H9 (cell line): ENCODE data around the gene KCNMA1. TPM values are rescaled to one million over a fixed set of nuclear protein-coding genes. Genes with fewer than 3 reads are reported as not detected.
A peak's percentile ranks its signal among the peaks of the same experiment; 100 is the strongest.

Experiments used
- DNase-seq: peaks from one replicate; pipeline ENCODE4 v3.0.0-alpha.2; 2017
- H2AFZ ChIP-seq: one replicate; pipeline ENCODE4 v1.6.1; 2013; ENCODE audit warnings: mild to moderate bottlenecking, low read length, control low read depth, moderate library complexity
- H2AK5ac ChIP-seq: 2 replicates; pipeline ENCODE4 v1.6.1; 2013; ENCODE audit warnings: low read length, control low read depth, mixed read lengths; ENCODE audit not compliant: insufficient read length
- H2BK120ac ChIP-seq: one replicate; pipeline ENCODE4 v1.6.1; 2013; ENCODE audit warnings: low read depth, mild to moderate bottlenecking, low read length, control low read depth, inconsistent platforms; ENCODE audit not compliant: poor library complexity, severe bottlenecking
- H2BK12ac ChIP-seq: 2 replicates; pipeline ENCODE4 v1.6.1; 2013; ENCODE audit warnings: low read length, control low read depth, mixed read lengths, low read depth; ENCODE audit not compliant: insufficient read length
- H2BK15ac ChIP-seq: 2 replicates; pipeline ENCODE4 v1.6.1; 2013; ENCODE audit warnings: low read depth, low read length, control low read depth
- H2BK20ac ChIP-seq: one replicate; pipeline ENCODE4 v1.6.1; 2013; ENCODE audit warnings: low read depth, mild to moderate bottlenecking, low read length, control low read depth, inconsistent platforms; ENCODE audit not compliant: poor library complexity, severe bottlenecking
- H2BK5ac ChIP-seq: 2 replicates; pipeline ENCODE4 v1.6.1; 2013; ENCODE audit warnings: low read length, control low read depth, mixed read lengths; ENCODE audit not compliant: insufficient read length
- H3K14ac ChIP-seq: 2 replicates; pipeline ENCODE4 v1.6.1; 2013; ENCODE audit warnings: low read length, control low read depth; ENCODE audit not compliant: insufficient read depth
- H3K18ac ChIP-seq: 2 replicates; pipeline ENCODE4 v1.6.1; 2013; ENCODE audit warnings: low read depth, mild to moderate bottlenecking, mixed read lengths, low read length, control low read depth; ENCODE audit not compliant: insufficient read length
- H3K23ac ChIP-seq: 2 replicates; pipeline ENCODE4 v1.6.1; 2013; ENCODE audit warnings: low read length, control low read depth, mixed read lengths, low read depth; ENCODE audit not compliant: insufficient read length
- H3K23me2 ChIP-seq: 2 replicates; pipeline ENCODE4 v1.6.1; 2013; ENCODE audit warnings: low read depth, mild to moderate bottlenecking, mixed read lengths, low read length, control low read depth; ENCODE audit not compliant: insufficient read length, poor library complexity, severe bottlenecking
- H3K27ac ChIP-seq: 2 replicates; pipeline ENCODE4 v1.5.1; 2013; ENCODE audit warnings: low read length, control low read depth, mixed read lengths, low read depth; ENCODE audit not compliant: insufficient read length
- H3K27me3 ChIP-seq: 2 replicates; pipeline ENCODE4 v1.6.1; 2013; ENCODE audit warnings: low read length, control low read depth, inconsistent platforms; ENCODE audit not compliant: insufficient read depth
- H3K4ac ChIP-seq: 2 replicates; pipeline ENCODE4 v1.6.1; 2013; ENCODE audit warnings: low read depth, mild to moderate bottlenecking, control low read depth, inconsistent platforms, low read length, moderate library complexity
- H3K4me1 ChIP-seq: 2 replicates; pipeline ENCODE4 v1.6.1; 2013; ENCODE audit warnings: low read length, control low read depth, inconsistent platforms; ENCODE audit not compliant: insufficient read depth
- H3K4me2 ChIP-seq: 2 replicates; pipeline ENCODE4 v1.6.1; 2013; ENCODE audit warnings: low read length, control low read depth, mixed read lengths; ENCODE audit not compliant: insufficient read length, insufficient read depth
- H3K56ac ChIP-seq: 2 replicates; pipeline ENCODE4 v1.6.1; 2013; ENCODE audit warnings: low read depth, mild to moderate bottlenecking, mixed read lengths, low read length, control low read depth; ENCODE audit not compliant: insufficient read length
- H3K79me1 ChIP-seq: 2 replicates; pipeline ENCODE4 v1.6.1; 2013; ENCODE audit warnings: low read depth, mild to moderate bottlenecking, moderate library complexity, low read length, control low read depth, inconsistent platforms; ENCODE audit not compliant: insufficient read depth, poor library complexity, severe bottlenecking
- H3K79me2 ChIP-seq: 2 replicates; pipeline ENCODE4 v1.6.1; 2013; ENCODE audit warnings: low read length, control low read depth, inconsistent platforms; ENCODE audit not compliant: insufficient read depth
- H3K9ac ChIP-seq: 2 replicates; pipeline ENCODE4 v1.6.1; 2013; ENCODE audit warnings: low read length, control low read depth, mixed read lengths; ENCODE audit not compliant: insufficient read length; ENCODE audit errors: extremely low read depth
- H3K9me3 ChIP-seq: one replicate; pipeline ENCODE4 v1.6.1; 2013; ENCODE audit warnings: low read depth, low read length, inconsistent platforms; ENCODE audit not compliant: control insufficient read depth
- H3T11ph ChIP-seq: one replicate; pipeline ENCODE4 v1.6.1; 2013; ENCODE audit warnings: mild to moderate bottlenecking, low read length, control low read depth, inconsistent platforms
- H4K20me1 ChIP-seq: one replicate; pipeline ENCODE4 v1.6.1; 2013; ENCODE audit not compliant: control insufficient read depth, insufficient read length, insufficient read depth
- H4K5ac ChIP-seq: 2 replicates; pipeline ENCODE4 v1.6.1; 2013; ENCODE audit warnings: low read depth, mild to moderate bottlenecking, mixed read lengths, low read length, control low read depth; ENCODE audit not compliant: insufficient read length
- H4K8ac ChIP-seq: replicated peaks from 2 replicates; pipeline ENCODE4 v1.6.1; 2013; ENCODE audit warnings: low read length, control low read depth, mixed read lengths, low read depth; ENCODE audit not compliant: insufficient read length
- H4K91ac ChIP-seq: 2 replicates; pipeline ENCODE4 v1.6.1; 2013; ENCODE audit warnings: low read depth, mild to moderate bottlenecking, moderate library complexity, mixed read lengths, low read length, control low read depth; ENCODE audit not compliant: insufficient read length
- H3K27ac Mint-ChIP-seq, 3 experiments: 2 replicates in 2 of 3; 3 replicates in 1 of 3; pipeline ENCODE4 v1.8.0; 2020 to 2021; ENCODE audit warnings: mixed read lengths in 3 of 3, mild to moderate bottlenecking in 1 of 3, moderate library complexity in 1 of 3
- H3K27me3 Mint-ChIP-seq: 2 replicates; pipeline ENCODE4 v1.8.0; 2021; ENCODE audit warnings: low read depth, mild to moderate bottlenecking, moderate library complexity, mixed read lengths
- H3K36me3 Mint-ChIP-seq, 3 experiments: 2 replicates in 2 of 3; 3 replicates in 1 of 3; pipeline ENCODE4 v1.8.0; 2020 to 2021; ENCODE audit warnings: low read depth in 3 of 3, mixed read lengths in 3 of 3; ENCODE audit not compliant: insufficient read depth in 1 of 3
- H3K4me1 Mint-ChIP-seq, 2 experiments: 2 replicates each; pipeline ENCODE4 v1.8.0; 2020; ENCODE audit warnings: mixed read lengths in 2 of 2
- H3K4me3 Mint-ChIP-seq, 2 experiments: 2 replicates in 1 of 2; 3 replicates in 1 of 2; pipeline ENCODE4 v1.8.0; 2020 to 2021; ENCODE audit warnings: mild to moderate bottlenecking in 2 of 2, mixed read lengths in 2 of 2, moderate library complexity in 1 of 2
- H3K9me3 Mint-ChIP-seq, 2 experiments: 2 replicates in 1 of 2; 3 replicates in 1 of 2; pipeline ENCODE4 v1.8.0; 2020; ENCODE audit warnings: mild to moderate bottlenecking in 2 of 2, mixed read lengths in 2 of 2, moderate library complexity in 1 of 2
- CTCF ChIP-seq: fragments of 200-600 bp; sonication (generic); conservative IDR thresholded peaks from 3 replicates; pipeline ENCODE4 v1.8.0; 2021; ENCODE audit warnings: antibody characterized with exemption, mild to moderate bottlenecking
- WGBS: extraction: QIAGEN DNeasy Blood & Tissue Kit; methylation state at CpG from one replicate; pipeline ENCODE4 v1.1.7; 2013; ENCODE audit warnings: missing lambda C conversion rate, low lambda C conversion rate, mixed read lengths; ENCODE audit not compliant: insufficient read length; ENCODE audit errors: extremely low coverage; 5-methylcytosine and 5-hydroxymethylcytosine counted together
- total RNA-seq: library from RNA; stranded (reverse); gene quantifications from 2 replicates; pipeline ENCODE4 v1.2.1, GENCODE V29; 2021

The KCNMA1 gene
- total RNA-seq, 1 experiment from 2014 or later = 2.0 TPM

GRCh38 chr10:77600640-77601039 is 37.0 kb downstream of the KCNMA1 start:
- no peak overlapping the region for H4K8ac ChIP-seq
- no peaks in the 10 kb centered on the region for H3K9me3 ChIP-seq
- peak overlapping the region; percentile 67; the same call in 1 of the 2 replicates for H3K14ac ChIP-seq
- no peak overlapping the region for H2BK5ac ChIP-seq
- H3K4ac ChIP-seq = no peak overlapping the region
- H2AK5ac ChIP-seq = no peak overlapping the region
- no peaks in the 10 kb centered on the region for H4K20me1 ChIP-seq
- H3K27me3 Mint-ChIP-seq = peaks cover 3% of the 10 kb centered on the region
- peaks cover 11 to 12% of the 10 kb centered on the region in 2 experiments for H3K4me1 Mint-ChIP-seq
- no peak overlapping the region for H3K9ac ChIP-seq
- H3K4me3 Mint-ChIP-seq = no peak overlapping the region
- no peaks in the 10 kb centered on the region for H3K36me3 Mint-ChIP-seq
- no peak overlapping the region for H4K91ac ChIP-seq
- H3K9me3 Mint-ChIP-seq = no peaks in the 10 kb centered on the region
- H2BK12ac ChIP-seq = no peak overlapping the region
- no peak overlapping the region for H3K4me2 ChIP-seq
- H3K79me2 ChIP-seq = no peaks in the 10 kb centered on the region
- no peaks in the 10 kb centered on the region for H3K23me2 ChIP-seq
- no peak overlapping the region for H2BK15ac ChIP-seq
- no peak overlapping the region for H3K27ac ChIP-seq
- H3K79me1 ChIP-seq = no peaks in the 10 kb centered on the region
- H2BK120ac ChIP-seq = no peak overlapping the region
- no peak overlapping the region for H3K18ac ChIP-seq
- H3K27me3 ChIP-seq = no peaks in the 10 kb centered on the region
- no CpG with 5 or more reads among the region's 6 CpGs for WGBS
- no peak overlapping the region for H3K27ac Mint-ChIP-seq
- DNase-seq = no peak
- H3K4me1 ChIP-seq = peaks cover 8% of the 10 kb centered on the region
- TF ChIP-seq CTCF = no peak
- H4K5ac ChIP-seq = no peak overlapping the region
- no peak overlapping the region for H3K23ac ChIP-seq
- H2BK20ac ChIP-seq = no peak overlapping the region
- no peak overlapping the region for H3T11ph ChIP-seq
- H3K56ac ChIP-seq = no peak overlapping the region
- no peak overlapping the region for H2AFZ ChIP-seq
